GM10266 (cell line): Measurements from ENCODE around the gene RIN3.

Experiments
- DNase-seq: peaks from one replicate; pipeline ENCODE4 v3.0.0; 2012; ENCODE audit errors: extremely low spot score
- TF ChIP-seq, protein P1 (sequence below): IDR thresholded peaks from 2 replicates; pipeline ENCODE4 v1.5.1; 2012; ENCODE audit warnings: mild to moderate bottlenecking, low read depth; ENCODE audit not compliant: control insufficient read depth, insufficient read depth; ENCODE audit errors: missing control alignments

The RIN3 gene

DNA sequence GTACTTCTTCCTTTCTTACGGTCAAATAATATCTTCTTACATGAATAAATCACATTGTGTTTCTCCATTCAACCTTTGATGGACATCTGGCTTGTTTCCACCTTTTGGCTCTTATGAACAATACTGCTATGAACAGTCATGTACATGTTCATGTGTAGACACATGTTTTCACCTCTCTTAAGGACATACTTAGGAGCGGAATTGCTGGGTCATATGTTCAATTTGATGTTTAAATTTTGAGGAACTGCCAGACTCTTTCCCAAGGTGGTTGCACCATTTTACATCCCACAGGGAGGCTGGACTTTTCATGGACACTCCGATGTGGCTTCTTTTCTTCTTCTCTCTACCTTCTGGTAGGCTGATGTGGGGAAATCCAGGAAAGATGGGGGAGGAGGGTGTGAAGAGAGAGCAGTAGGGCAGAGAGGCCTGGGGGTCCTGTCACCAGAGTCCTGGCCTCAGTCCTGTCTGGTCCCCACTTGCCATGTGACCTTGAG lies 218.1 kb downstream of the RIN3 start:
- no peak for DNase-seq
- TF ChIP-seq, protein P1, sequence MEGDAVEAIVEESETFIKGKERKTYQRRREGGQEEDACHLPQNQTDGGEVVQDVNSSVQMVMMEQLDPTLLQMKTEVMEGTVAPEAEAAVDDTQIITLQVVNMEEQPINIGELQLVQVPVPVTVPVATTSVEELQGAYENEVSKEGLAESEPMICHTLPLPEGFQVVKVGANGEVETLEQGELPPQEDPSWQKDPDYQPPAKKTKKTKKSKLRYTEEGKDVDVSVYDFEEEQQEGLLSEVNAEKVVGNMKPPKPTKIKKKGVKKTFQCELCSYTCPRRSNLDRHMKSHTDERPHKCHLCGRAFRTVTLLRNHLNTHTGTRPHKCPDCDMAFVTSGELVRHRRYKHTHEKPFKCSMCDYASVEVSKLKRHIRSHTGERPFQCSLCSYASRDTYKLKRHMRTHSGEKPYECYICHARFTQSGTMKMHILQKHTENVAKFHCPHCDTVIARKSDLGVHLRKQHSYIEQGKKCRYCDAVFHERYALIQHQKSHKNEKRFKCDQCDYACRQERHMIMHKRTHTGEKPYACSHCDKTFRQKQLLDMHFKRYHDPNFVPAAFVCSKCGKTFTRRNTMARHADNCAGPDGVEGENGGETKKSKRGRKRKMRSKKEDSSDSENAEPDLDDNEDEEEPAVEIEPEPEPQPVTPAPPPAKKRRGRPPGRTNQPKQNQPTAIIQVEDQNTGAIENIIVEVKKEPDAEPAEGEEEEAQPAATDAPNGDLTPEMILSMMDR = no peak

DNA sequence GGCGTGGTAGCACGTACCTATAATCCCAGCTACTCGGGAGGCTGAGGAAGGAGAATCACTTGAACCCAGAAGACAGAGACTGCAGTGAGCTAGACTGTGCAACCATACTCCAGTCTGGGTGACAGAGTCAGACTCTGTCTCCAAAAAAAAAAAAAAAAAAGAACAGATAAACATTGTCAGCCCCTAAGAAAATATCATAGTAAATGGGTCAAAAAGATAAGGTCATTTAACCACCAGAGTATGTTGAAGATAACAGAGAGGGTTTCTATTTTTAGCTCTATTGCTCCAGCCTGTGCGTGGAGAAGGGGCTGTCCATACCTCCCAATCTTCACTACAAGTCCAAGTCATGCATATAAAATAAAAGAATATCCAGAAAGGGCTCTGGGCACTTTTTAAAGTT lies 219.4 kb downstream of the RIN3 start:
- no peak for DNase-seq
- TF ChIP-seq, protein P1 = no peak

DNA sequence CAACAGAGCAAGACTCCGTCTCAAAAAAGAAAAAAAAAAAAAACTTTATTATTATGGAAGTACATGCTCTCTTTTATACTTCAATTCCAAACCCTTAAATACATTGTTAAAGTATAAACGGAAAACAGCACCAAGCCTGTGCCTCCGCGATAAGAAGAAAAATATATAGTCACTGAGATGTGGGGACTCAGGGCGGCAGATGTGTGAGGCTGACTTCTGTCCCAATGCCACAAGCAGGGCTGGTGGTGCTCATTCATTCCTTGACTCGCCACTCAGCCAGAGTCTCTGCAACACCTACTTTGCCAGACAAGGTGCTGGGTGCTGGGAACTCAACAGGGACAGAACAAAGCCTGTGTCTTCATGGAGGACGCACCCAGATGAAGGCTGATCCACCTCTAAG lies 221.0 kb downstream of the RIN3 start:
- TF ChIP-seq, protein P1 = no peak
- DNase-seq = no peak

DNA sequence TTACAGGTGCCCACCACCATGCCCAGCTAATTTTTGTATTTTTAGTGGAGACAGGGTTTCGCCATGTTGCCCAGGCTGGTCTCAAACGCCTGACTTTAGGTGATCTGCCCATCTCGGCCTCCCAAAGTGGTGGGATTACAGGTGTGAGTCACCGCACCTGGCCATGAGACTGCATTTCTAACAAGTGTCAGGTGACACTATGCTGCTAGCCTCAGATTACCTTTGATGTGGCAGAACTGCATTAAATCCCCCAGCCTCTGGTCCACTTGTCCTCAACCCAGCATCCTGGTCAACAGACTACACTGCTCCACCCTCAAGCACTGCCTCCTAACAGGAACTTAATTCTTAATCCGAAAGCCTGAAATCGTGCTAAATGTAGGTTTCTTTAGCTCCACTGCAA lies 221.8 kb downstream of the RIN3 start:
- TF ChIP-seq, protein P1 = no peak

DNA sequence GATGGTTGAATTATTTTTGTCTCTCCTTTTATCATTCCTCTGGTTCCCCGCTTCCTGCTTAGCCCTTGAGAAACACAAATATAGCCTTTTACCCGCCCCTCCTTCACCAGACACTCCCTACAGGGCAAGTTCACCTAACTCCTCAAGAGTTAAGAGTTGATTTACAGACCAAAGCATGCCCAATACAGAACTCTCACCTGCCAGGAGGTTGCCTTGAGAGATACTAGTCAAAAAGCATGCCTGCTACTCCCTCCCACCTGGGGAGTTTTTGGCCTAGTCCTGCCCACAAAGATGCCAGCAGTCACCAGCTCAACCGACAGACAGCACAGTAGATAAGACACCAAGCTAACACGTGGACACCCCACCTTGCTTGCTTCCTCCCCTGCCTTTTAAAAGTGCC lies 223.6 kb downstream of the RIN3 start:
- no peak for DNase-seq

More for the DNA sequence above, 221.8 kb downstream of the RIN3 start:
- no peak for DNase-seq

DNA sequence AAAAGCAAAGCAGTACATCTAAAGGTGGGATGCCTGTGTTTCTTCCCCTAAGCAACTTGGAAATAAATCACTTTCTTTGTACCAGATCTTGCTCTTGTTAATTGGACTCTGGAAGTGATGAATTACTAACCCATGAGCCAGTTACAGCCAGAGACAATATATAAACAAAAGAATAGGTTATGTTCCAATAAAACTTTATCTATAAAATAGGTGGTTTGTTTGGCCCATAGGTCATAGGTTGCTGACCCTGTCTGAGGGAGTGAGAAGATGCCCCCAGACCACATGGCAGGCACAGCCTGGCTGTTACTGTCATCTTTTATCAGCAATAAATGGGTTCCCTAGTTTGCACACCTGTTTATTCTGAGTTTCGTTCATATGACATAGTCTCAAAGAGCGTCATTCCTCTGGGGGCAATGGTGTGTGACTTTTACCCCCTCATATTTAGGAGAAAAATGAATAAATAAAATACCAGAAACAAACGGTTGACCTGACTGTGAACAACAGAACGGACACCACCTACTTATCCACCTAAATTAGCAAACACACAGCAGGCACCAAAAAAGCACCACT lies 224.1 kb downstream of the RIN3 start:
- no peak for DNase-seq
- TF ChIP-seq, protein P1 = no peak

More for the DNA sequence above, 223.6 kb downstream of the RIN3 start:
- TF ChIP-seq, protein P1 = no peak
